Measurements from ENCODE around the gene WDR90. TPM values are rescaled to one million over a fixed set of nuclear protein-coding genes. Genes with fewer than 3 reads are reported as not detected.

WDR90 gene
- total RNA-seq, 1 experiment from 2014 or later = 2.5 TPM

GRCh38 chr16:638836-639235, 10.3 kb upstream of the WDR90 start:
- no peak for DNase-seq (ENCODE audit: low spot score)

GRCh38 chr16:640614-641013, 8.6 kb upstream of the WDR90 start:
- no peak for DNase-seq (ENCODE audit: low spot score)

GRCh38 chr16:641326-642188, 7.6 kb upstream of the WDR90 start, which contains the start of gene MCRIP2:
Gene MCRIP2, plus strand, starts transcription at chr16:641828. Its CDS starts 164 bp downstream, at chr16:641992.
- DNase-seq (ENCODE audit: low spot score) = no peak

- no peak for DNase-seq (ENCODE audit: low spot score)
Measured at GRCh38 chr16:642189-643049, 6.7 kb upstream of the WDR90 start.

- no peak for DNase-seq (ENCODE audit: low spot score)
Measured at GRCh38 chr16:643050-643368, 6.2 kb upstream of the WDR90 start.

- no peak for DNase-seq (ENCODE audit: low spot score)
Measured at GRCh38 chr16:644556-644955, 4.6 kb upstream of the WDR90 start.

GRCh38 chr16:645852-646678, 3.1 kb upstream of the WDR90 start:
- DNase-seq (ENCODE audit: low spot score) = no peak

GRCh38 chr16:646679-647172, 2.4 kb upstream of the WDR90 start:
- no peak for DNase-seq (ENCODE audit: low spot score)

GRCh38 chr16:647173-647902, 1.8 kb upstream of the WDR90 start:
- DNase-seq (ENCODE audit: low spot score) = no peak

- peak; percentile 21 for DNase-seq (ENCODE audit: low spot score)
Measured at GRCh38 chr16:648071-648780, 939 bp upstream of the WDR90 start.

- DNase-seq (ENCODE audit: low spot score) = no peak
Measured at GRCh38 chr16:649631-650030, 466 bp downstream of the WDR90 start.

GRCh38 chr16:651844-652243, 2.7 kb downstream of the WDR90 start:
- DNase-seq (ENCODE audit: low spot score) = no peak

GRCh38 chr16:652454-653305, 3.5 kb downstream of the WDR90 start:
- DNase-seq (ENCODE audit: low spot score) = no peak

- DNase-seq (ENCODE audit: low spot score) = no peak
Measured at GRCh38 chr16:654034-654433, 4.9 kb downstream of the WDR90 start.

- DNase-seq (ENCODE audit: low spot score) = no peak
Measured at GRCh38 chr16:657487-657886, 8.3 kb downstream of the WDR90 start.

GRCh38 chr16:658679-659571, 9.8 kb downstream of the WDR90 start:
- no peak for DNase-seq (ENCODE audit: low spot score)

GRCh38 chr16:659618-660017, 10.5 kb downstream of the WDR90 start:
- no peak for DNase-seq (ENCODE audit: low spot score)

- DNase-seq (ENCODE audit: low spot score) = no peak
Measured at GRCh38 chr16:660132-660458, 10.9 kb downstream of the WDR90 start.

Measured in H4 (cell line).